HL-60 (cell line): ENCODE measurements around the gene PPP1R3A.

Experiments
- CTCF ChIP-seq: IDR thresholded peaks from one replicate; pipeline ENCODE4 v1.5.1; 2011; ENCODE audit warnings: low read length, control low read depth, inconsistent platforms; ENCODE audit not compliant: insufficient read depth
- GABPA ChIP-seq: IDR thresholded peaks from 2 replicates; pipeline ENCODE4 v1.6.1; 2012; ENCODE audit warnings: low read depth
- POLR2AphosphoS5 ChIP-seq: IDR thresholded peaks from 2 replicates; pipeline ENCODE4 v1.6.1; 2012; ENCODE audit warnings: low read depth
- TF ChIP-seq, protein P1 (sequence below): IDR thresholded peaks from 2 replicates; pipeline ENCODE4 v1.6.1; 2012; ENCODE audit warnings: low read depth; ENCODE audit not compliant: insufficient replicate concordance

- TF ChIP-seq CTCF (no peak), POLR2AphosphoS5 (no peak), GABPA (no peak)
- TF ChIP-seq, protein P1, sequence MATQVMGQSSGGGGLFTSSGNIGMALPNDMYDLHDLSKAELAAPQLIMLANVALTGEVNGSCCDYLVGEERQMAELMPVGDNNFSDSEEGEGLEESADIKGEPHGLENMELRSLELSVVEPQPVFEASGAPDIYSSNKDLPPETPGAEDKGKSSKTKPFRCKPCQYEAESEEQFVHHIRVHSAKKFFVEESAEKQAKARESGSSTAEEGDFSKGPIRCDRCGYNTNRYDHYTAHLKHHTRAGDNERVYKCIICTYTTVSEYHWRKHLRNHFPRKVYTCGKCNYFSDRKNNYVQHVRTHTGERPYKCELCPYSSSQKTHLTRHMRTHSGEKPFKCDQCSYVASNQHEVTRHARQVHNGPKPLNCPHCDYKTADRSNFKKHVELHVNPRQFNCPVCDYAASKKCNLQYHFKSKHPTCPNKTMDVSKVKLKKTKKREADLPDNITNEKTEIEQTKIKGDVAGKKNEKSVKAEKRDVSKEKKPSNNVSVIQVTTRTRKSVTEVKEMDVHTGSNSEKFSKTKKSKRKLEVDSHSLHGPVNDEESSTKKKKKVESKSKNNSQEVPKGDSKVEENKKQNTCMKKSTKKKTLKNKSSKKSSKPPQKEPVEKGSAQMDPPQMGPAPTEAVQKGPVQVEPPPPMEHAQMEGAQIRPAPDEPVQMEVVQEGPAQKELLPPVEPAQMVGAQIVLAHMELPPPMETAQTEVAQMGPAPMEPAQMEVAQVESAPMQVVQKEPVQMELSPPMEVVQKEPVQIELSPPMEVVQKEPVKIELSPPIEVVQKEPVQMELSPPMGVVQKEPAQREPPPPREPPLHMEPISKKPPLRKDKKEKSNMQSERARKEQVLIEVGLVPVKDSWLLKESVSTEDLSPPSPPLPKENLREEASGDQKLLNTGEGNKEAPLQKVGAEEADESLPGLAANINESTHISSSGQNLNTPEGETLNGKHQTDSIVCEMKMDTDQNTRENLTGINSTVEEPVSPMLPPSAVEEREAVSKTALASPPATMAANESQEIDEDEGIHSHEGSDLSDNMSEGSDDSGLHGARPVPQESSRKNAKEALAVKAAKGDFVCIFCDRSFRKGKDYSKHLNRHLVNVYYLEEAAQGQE = no peak
These were observed 5.9 kb downstream of the PPP1R3A start for GRCh38 chr7:113912876-113913275.
